Hepatocyte (in vitro differentiated cells): ENCODE data around the gene MCL1.

Experiments used
- EZH2 ChIP-seq: fragments of 200-600 bp; sonication (generic); IDR thresholded peaks from 2 replicates; pipeline ENCODE4 v1.6.1; 2016; ENCODE audit warnings: antibody characterized with exemption, mild to moderate bottlenecking, borderline replicate concordance
- TF ChIP-seq, protein P1 (sequence below): fragments of 200-600 bp; sonication (generic); IDR thresholded peaks from 2 replicates; pipeline ENCODE4 v1.5.1; 2016; ENCODE audit warnings: antibody characterized with exemption, mild to moderate bottlenecking; ENCODE audit not compliant: poor library complexity

DNA sequence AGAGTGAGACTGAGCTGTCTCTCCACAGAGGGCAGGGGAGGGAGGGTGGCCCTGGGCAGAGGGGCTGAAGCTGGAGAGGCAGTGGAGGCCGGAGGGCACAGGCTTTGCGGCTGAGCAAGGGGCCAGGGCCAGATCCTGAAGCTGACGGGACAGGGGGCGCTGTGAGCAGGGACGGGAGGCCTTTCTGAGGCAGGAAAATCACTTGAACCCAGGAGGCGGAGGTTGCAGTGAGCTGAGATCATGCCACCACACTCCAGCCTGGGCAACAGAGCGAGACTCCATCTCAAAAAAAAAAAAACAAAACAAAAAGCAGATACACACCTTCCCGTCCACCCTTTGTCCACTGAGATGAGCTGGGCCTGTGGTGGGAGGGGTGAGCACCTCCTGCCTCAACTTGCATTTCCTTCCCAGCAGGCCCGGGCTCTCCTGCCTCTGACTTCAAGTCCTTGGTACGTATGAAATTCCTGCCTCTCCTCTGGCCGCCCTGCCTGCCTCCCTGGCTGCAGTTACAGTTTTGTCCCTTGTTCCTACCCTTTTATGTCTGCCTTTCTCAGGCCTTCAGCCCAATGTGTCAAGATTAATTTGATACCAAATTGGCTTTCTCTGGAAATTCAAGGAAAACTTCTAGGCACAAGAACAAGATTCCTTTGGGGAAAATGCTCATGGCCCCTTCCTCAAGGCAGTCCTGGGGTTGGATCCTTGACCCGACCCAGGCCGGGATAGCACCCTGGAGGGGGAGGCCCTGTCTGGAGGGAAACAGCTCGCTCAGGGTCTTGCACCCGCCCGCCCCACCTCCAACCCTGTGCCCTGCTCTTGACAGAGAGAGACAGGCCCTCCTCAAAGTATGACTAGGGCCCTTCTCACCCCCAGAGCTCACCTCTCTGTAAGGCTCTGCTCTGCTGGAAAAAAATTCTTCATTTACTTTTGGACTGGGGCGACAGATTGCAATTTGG, 41.4 kb downstream of the MCL1 start:
- TF ChIP-seq, protein P1, sequence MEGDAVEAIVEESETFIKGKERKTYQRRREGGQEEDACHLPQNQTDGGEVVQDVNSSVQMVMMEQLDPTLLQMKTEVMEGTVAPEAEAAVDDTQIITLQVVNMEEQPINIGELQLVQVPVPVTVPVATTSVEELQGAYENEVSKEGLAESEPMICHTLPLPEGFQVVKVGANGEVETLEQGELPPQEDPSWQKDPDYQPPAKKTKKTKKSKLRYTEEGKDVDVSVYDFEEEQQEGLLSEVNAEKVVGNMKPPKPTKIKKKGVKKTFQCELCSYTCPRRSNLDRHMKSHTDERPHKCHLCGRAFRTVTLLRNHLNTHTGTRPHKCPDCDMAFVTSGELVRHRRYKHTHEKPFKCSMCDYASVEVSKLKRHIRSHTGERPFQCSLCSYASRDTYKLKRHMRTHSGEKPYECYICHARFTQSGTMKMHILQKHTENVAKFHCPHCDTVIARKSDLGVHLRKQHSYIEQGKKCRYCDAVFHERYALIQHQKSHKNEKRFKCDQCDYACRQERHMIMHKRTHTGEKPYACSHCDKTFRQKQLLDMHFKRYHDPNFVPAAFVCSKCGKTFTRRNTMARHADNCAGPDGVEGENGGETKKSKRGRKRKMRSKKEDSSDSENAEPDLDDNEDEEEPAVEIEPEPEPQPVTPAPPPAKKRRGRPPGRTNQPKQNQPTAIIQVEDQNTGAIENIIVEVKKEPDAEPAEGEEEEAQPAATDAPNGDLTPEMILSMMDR, result no peak
- no peak for TF ChIP-seq EZH2
